ENCODE results near the gene TIAM1.

TIAM1 gene

DNA sequence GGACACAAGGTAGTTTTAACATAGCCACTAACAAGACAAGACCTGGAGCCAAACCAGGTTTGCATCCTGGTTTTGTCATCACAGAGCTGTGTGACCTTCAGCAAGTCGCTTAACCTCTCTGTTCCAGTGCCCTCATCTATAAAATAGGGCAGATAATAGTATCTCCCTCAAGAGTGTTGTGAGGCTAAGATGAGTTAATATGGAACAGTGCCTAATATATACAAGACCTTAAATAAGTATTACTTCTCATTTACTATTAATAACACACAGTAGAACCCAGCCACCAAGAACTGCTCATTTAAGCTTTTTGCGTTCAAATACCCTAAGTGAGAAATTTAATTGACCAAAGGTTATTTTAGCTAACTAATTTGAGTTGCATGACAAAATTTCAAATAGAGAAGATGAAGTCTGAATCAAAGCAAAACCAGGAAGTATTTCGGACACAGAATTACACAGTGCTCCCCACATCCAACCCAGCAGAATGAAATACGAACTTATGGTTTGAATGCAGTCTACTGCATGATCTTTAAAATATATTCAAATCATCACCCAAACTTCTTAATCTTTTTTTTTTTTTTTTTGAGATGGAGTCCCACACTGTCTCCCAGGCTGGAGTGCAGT, 181.9 kb downstream of the TIAM1 start:
- DNase-seq, result no peak

DNA sequence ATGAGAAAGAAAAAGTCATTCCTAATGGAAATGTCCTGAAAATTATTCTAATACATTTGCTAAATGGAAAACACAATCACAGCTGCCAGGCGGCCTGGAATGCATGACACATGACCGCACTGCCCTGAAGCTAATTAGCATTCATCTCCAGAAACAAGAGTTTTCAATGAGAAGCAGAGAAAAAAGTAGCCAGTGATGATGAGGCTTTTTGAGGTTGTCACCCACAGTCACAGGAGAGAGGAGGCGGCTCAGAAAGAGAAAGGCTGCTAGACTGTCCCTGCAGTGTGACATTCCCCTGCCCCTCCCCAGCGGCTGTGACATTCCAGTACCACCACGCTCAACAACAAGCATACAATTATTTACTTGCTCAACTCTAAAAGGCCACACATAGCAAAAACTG, 182.9 kb downstream of the TIAM1 start:
- peak; percentile 30 to 48 for DNase-seq

GRCh38 chr21:31159808-31160207, 184.3 kb downstream of the TIAM1 start:
- DNase-seq, result no peak

DNA sequence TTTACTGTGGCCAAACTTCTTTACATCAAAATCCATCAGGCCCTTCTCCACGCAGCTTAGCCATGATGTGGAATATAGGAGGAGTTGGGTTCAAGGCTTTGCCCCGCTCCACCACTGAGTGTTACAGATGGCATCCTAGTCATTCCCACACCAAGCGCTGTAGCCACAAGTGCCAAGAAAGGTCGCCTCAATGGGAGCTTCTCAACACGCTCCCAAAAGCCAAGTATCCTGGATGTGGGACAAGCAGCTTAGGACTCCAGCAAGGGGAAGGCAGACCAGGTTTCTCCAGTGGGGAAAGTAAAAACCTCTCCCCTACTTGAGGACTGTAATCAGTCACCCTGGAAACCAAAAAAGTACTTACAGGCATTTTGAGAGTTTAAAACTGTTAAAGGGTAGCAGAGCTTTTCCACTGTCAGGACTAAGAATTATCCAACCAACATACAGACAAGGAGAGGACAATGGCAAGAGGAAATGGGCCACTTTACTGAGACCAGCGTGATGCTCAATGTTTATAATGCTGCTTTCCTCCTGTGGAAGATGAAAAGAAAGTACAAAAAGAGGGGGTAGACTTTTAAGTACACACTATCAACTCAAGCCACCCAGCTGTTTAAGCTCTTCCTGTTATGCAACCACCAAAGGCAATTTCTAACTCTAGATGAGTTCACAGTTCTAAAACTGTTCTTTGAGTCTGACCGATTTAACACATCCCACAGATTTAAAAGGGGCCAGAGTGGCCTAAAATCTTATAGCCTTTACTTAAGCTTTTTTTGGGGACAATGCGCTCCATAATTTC, 185.1 kb downstream of the TIAM1 start:
- DNase-seq, result no peak

- DNase-seq, result no peak
Observed at GRCh38 chr21:31157756-31158155, 186.3 kb downstream of the TIAM1 start.

DNA sequence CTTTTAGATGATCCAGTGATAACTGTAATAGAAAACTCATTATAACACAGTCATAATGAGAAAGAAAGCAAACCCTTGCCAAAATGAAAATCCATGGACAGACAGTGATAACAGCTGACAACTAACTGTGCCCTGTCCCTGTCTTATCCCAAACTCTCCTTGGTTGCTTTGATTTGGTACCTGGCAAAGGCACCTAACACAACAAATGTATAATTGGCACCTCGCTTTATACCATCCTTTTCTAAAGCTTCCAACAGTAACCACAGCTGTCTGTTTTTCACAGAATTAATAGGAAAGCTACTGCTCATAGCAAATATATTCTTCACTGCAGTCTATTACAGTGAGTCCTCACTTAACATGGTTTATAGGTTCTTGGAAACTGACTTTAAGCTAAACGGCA, 187.4 kb downstream of the TIAM1 start:
- DNase-seq, result no peak

GRCh38 chr21:31156169-31156568, 187.9 kb downstream of the TIAM1 start:
- no peak for DNase-seq

DNA sequence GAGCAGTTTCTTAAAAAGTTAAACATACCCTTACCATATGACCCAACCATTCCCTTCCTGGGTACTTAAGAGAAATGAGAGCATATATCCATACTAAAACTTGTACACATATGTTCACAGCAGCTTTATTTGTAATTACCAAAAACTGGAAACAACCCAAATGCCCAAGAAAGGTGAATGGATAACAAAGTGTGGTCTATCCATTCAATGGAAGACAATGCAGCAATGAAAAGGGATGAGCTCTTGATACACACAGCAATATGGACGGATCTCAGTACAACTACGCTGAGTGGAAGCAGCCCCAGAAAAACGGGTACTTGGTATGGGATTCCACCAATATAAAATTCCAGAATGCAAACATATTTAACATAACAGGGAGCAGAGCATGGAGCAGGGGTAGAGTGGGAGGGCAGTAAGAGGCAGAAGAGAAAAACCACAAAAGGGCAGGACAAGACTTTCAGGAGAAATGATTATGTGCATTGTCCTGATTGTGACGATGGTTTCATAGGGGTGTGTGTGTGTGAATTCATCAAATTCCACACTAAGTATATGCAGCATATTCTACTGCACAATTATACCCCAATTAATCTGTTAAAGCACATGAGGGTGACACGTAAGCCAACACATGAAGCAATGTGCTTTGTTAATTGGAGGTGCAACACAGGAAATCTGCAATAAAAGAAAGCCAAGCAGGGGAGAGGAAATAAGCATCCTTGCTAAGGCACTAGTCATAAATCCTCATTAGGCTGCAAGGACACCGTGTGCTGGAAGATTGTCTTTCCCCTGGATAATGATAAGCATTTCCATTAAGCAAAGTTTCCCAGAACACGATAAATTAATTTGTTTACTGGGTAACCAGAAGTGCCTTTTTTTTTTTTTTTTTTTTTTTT, 192.7 kb downstream of the TIAM1 start:
- no peak for DNase-seq

- no peak for DNase-seq
Observed at GRCh38 chr21:31145274-31145673, 198.8 kb downstream of the TIAM1 start.

DNA sequence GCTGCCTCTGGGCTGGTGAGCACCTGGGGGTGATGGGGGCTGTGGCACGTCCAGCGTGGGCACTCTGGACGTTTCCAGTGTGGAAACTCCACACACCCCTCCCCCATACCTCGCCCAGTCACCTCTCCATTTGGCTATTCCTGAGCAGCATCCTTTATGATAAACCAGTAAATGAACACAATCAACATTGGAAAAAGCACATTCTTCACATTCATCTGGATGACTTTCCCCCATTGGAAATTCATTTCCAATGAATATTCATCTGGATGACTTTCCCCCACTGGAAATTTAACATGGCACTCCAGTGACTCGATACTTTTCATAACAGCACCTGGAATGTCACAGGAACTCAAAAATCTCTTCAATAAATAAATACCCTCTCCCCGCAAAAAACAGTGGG, 201.0 kb downstream of the TIAM1 start:
- no peak for DNase-seq

DNA sequence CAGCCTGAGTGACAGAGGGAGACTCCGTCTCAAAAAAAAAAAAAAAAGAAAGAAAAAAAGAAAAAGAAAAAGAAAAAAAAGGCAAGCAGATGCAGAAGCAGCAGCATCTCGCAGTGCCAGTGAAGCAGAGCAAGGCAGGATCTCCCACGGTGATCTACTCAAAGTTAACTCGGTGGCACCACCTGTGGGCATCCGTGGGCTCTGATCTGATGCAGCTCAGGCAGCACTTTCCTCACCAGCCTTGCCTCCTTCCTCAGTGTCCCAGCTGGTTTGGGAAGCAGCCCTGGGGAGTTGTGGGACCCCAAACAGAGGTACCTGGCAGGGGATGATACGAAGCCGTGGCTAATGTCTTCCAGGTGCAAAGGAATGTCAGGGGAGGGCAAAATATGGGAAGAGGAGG, 201.5 kb downstream of the TIAM1 start:
- DNase-seq, result no peak

GRCh38 chr21:31141389-31142000, 202.6 kb downstream of the TIAM1 start:
- no peak for DNase-seq

DNA sequence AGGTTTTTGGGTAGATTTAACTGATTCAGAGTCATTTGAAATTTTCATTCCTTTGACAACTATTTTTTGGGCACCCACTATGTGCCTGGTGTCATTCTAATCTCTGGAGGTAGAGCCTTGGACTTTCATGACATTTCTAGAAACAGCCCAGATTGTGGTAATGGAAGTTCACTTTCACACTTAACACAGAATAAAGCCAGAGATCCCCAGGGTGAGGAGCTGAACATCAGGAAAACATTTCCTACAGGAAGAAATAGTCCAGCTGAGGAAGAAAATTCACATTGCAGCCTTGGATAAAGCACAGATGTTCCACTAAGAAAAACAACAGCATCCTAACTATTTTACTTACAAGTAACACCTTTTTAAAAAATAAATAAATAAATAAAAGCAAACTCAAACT, 203.4 kb downstream of the TIAM1 start:
- DNase-seq, result no peak

DNA sequence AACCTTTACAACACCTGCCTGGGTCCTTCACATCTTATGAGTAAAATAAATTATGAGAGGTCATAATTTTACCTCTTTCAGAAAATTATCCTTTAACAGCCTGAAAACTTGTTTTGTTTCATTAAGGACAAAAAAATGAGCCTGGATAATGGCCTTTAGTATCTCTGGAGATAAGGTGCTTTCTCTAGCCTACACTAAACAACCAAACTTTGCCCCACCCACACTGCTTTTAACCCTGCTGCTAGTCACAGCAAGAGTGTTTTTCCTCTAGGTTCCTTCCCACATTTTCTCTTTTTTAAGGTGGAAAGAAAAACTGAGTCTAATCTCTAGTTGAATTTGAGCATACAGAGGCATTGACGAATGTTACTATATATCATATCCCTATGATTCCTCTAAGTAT, 204.0 kb downstream of the TIAM1 start:
- DNase-seq, result no peak

GRCh38 chr21:31137960-31138359, 206.1 kb downstream of the TIAM1 start:
- no peak for DNase-seq

DNA sequence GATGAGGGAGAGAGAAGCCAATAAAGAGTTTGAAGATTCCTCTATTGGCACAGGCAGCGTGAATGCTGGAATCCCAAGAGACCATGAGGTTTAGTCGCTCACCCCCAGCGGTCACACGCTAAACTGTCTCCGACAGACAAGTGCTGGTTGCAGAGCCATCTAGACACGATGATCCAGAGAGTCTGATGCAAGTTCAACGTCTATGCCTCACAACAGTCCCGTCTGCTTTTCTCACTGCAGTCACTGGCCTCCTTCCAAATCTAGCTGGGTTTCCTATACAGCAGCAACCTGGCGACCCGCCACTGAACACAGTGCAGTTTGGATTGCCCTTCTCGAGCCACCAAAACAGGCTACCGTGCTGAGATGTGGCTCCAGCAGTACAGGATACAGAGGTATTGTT, 207.2 kb downstream of the TIAM1 start:
- DNase-seq, result no peak

DNA sequence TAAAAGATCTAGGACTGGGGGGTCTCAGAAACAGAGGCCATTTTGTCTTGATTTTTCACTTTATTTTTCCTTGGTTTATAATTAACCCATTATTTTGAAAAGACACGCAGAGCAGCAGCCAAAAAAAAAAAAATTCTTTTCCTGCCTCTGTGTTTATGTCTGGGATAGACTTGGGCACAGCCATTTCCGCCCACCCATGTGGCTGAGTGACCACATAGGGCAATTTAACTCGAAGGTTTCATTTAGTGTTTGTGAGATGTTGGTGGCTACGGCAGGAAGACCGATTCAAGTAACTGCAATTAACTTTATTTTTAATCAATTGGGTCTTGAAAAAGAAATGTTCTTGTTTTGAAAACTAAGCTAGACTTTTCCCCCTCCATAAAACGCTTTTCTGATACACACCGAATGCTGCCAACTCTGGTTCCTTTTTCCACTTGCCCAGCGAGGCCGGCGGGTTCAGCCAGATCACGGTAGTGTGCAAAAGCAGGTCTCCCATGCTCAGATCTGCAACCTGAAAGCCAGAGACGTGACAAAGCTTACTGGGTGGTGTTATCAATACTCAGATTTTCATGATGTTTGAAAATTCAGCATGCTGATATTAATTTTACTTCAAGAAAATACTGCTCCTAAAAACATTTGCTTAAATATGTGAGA, 208.4 kb downstream of the TIAM1 start:
- no peak for DNase-seq

DNA sequence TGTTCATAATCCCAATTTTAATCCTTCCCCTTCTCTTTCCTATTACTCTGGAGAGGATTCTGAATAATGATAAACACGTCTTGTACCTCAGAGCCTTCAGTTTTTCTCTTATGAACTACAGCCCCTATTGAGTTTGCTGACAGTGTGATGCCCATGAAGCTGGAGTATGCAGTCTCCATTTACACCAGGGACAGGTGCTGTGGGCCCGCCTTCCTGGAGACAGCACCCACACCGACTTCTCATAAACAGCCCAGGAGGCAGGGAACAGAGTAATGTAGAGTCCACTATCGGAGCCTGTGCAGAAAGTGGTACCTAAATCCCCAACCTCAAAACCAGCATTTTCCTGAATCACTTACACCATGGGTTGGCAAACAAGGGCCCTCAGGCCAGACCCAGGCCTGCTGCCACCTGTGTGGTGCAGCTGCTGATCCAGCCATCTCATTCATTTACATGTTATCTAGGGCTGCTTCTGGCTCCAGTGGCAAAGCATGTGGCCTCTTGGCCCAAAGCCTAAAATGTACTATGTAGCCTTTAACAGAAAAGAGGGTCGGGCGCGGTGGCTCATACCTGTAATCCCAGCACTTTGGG, 210.7 kb downstream of the TIAM1 start:
- DNase-seq, result no peak

GRCh38 chr21:31132574-31133242, 211.4 kb downstream of the TIAM1 start:
- peak; percentile 59 to 69 for DNase-seq

GRCh38 chr21:31130821-31131220, 213.2 kb downstream of the TIAM1 start:
- no peak for DNase-seq

GRCh38 chr21:31128234-31128633, 215.8 kb downstream of the TIAM1 start:
- DNase-seq, result no peak

GRCh38 chr21:31124010-31124409, 220.1 kb downstream of the TIAM1 start:
- DNase-seq, result no peak

All from stimulated activated CD4-positive, alpha-beta T cell treated with anti-CD3 and anti-CD28 coated beads, Interleukin-2, amount 100 ng/mL, for 24 hours (primary cell).